HAP-1 (cell line): ENCODE results near the gene TTC34.

Experiments
- DNase-seq, 2 experiments: peaks; one replicate each; pipeline ENCODE4 v3.0.0-alpha.2; 2016 to 2020; ENCODE audit warnings: low spot score in 2 of 2
- H3K27me3 ChIP-seq: fragments of 250-450 bp; sonication (Bioruptor Pico); 2 replicates; pipeline ENCODE4 v1.5.1; 2020; ENCODE audit warnings: low read depth, mild to moderate bottlenecking, moderate library complexity
- H3K36me3 ChIP-seq: fragments of 250-450 bp; sonication (Bioruptor Pico); replicated peaks from 2 replicates; pipeline ENCODE4 v1.5.1; 2020; ENCODE audit warnings: mild to moderate bottlenecking
- H3K4me1 ChIP-seq: fragments of 250-450 bp; sonication (Bioruptor Pico); 2 replicates; pipeline ENCODE4 v1.5.1; 2020; ENCODE audit warnings: mild to moderate bottlenecking
- H3K4me3 ChIP-seq: fragments of 250-450 bp; sonication (Bioruptor Pico); 2 replicates; pipeline ENCODE4 v1.5.1; 2020; ENCODE audit warnings: mild to moderate bottlenecking, moderate library complexity
- H3K9me3 ChIP-seq: fragments of 250-450 bp; sonication (Bioruptor Pico); 2 replicates; pipeline ENCODE4 v1.5.1; 2020; ENCODE audit warnings: mild to moderate bottlenecking, moderate library complexity
- in situ Hi-C: fragments of 300-500 bp; cut with MboI; formaldehyde crosslinking; loops from 3 replicates; pipeline ENCODE4 v1.14.3; 2020; ENCODE audit warnings: low sequenced_read_pairs, inconsistent platforms, mixed read lengths

The TTC34 gene

GRCh38 chr1:2606396-2606880 is 195.1 kb downstream of the TTC34 start:
- H3K27me3 ChIP-seq: peaks cover 11% of the 10 kb centered on the region; the same call in 1 of the 2 replicates
- in situ Hi-C loops: no loop called here
- no peaks in the 10 kb centered on the region for H3K9me3 ChIP-seq

GRCh38 chr1:2605509-2606395 is 195.7 kb downstream of the TTC34 start:
- Histone ChIP-seq H3K4me1 (no peaks in the 10 kb centered on the region), H3K9me3 (no peaks in the 10 kb centered on the region), H3K4me3 (no peak overlapping the region), H3K36me3 (no peaks in the 10 kb centered on the region), H3K27me3 (peaks cover 17% of the 10 kb centered on the region)
- in situ Hi-C loops: no loop called here
- DNase-seq: no peak

More at GRCh38 chr1:2606396-2606880, 195.1 kb downstream of the TTC34 start:
- Histone ChIP-seq H3K4me3 (no peak overlapping the region), H3K4me1 (no peaks in the 10 kb centered on the region), H3K36me3 (no peaks in the 10 kb centered on the region)
- DNase-seq: no peak

DNA sequence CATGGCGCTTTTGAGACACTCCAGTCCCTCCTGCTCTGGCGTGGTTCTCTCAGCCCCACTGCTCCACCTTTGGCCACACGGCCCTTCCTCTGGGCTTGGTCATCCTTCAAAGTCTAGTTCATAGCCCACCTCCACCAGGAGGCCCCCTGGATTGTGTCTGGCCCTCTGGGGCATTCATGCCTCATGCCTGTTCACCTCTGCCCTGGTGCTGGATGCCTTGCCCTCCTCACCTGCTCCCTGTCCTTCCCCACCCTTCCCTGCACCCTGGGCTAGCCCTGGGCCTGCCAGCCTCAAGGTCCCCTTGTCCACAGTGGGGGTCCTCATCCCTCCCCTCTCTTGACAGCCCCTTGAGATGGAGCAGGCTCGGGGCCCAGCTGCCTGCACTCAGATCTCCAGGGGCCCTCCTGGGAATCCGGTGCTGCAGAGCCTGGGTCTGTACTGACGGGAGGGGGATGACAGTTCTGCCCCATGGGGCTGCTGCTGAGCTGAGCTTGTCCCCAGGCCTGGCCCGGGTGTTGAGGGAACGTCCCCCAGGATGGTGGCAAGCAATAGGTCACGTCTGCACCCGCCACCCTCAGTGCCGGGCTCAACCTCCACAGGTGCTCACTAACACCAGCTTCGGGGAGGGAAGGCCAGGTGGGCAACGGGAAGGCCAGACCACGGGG is 196.5 kb downstream of the TTC34 start:
- peaks cover 17% of the 10 kb centered on the region for H3K27me3 ChIP-seq
- in situ Hi-C loops: no loop called here
- no peaks in the 10 kb centered on the region for H3K9me3 ChIP-seq
- DNase-seq: no peak
- no peaks in the 10 kb centered on the region for H3K4me1 ChIP-seq
- no peak overlapping the region for H3K4me3 ChIP-seq
- H3K36me3 ChIP-seq: no peaks in the 10 kb centered on the region

- H3K9me3 ChIP-seq: no peaks in the 10 kb centered on the region
- DNase-seq: no peak
- H3K4me3 ChIP-seq: no peak overlapping the region
- in situ Hi-C loops: no loop called here
- H3K27me3 ChIP-seq: peaks cover 17% of the 10 kb centered on the region
- H3K4me1 ChIP-seq: no peaks in the 10 kb centered on the region
- H3K36me3 ChIP-seq: no peaks in the 10 kb centered on the region
Measured at GRCh38 chr1:2604156-2604843, 197.2 kb downstream of the TTC34 start.

DNA sequence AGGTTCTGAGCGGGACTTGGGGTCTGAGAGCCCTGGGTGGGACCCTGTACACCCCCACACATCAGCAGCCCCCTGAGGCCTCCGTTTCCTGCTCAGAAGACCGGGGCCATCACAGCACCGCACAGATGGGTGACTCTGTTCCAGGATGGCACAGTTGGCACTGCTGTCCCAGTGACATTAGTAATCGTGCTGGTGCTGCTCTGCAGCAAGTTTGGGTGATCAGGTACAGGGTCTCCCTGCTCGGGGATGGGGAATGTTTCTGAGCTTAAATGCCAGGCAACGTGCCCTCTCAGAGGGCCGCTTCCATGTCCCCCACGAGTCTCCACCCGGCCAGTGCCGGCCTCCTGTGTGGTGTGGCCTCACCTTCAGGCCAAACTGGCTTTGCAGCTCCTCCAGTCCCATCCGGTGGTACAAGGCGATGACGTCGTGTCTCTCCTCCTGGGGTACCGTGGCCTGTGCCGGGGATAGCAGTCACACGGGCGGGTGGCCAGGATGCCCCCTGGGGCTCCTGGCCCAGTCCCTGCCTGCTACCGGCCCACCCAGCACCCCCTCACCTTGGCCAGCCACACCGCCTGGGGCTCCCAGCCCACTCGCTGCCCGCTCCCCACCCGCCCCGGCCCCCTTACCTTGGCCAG is 197.9 kb downstream of the TTC34 start:
- H3K9me3 ChIP-seq: no peaks in the 10 kb centered on the region
- peaks cover 17% of the 10 kb centered on the region for H3K27me3 ChIP-seq
- DNase-seq: no peak
- no peak overlapping the region for H3K4me3 ChIP-seq
- no peaks in the 10 kb centered on the region for H3K4me1 ChIP-seq
- H3K36me3 ChIP-seq: no peaks in the 10 kb centered on the region
- in situ Hi-C loops: no loop called here

GRCh38 chr1:2602866-2603520 is 198.5 kb downstream of the TTC34 start:
- DNase-seq: no peak
- in situ Hi-C loops: no loop called here

GRCh38 chr1:2602311-2602835 is 199.1 kb downstream of the TTC34 start:
- in situ Hi-C loops: no loop called here
- DNase-seq: no peak
- no peaks in the 10 kb centered on the region for H3K36me3 ChIP-seq
- no peaks in the 10 kb centered on the region for H3K9me3 ChIP-seq
- peaks cover 17% of the 10 kb centered on the region for H3K27me3 ChIP-seq
- H3K4me1 ChIP-seq: no peaks in the 10 kb centered on the region
- H3K4me3 ChIP-seq: no peak overlapping the region

More at GRCh38 chr1:2602866-2603520, 198.5 kb downstream of the TTC34 start:
- Histone ChIP-seq H3K4me1 (no peaks in the 10 kb centered on the region), H3K27me3 (peaks cover 17% of the 10 kb centered on the region), H3K4me3 (no peak overlapping the region), H3K9me3 (no peaks in the 10 kb centered on the region), H3K36me3 (no peaks in the 10 kb centered on the region)

GRCh38 chr1:2601721-2602303 is 199.7 kb downstream of the TTC34 start:
- peaks cover 17% of the 10 kb centered on the region for H3K27me3 ChIP-seq
- H3K4me1 ChIP-seq: no peaks in the 10 kb centered on the region
- in situ Hi-C loops: no loop called here
- no peaks in the 10 kb centered on the region for H3K36me3 ChIP-seq
- H3K4me3 ChIP-seq: no peak overlapping the region
- no peaks in the 10 kb centered on the region for H3K9me3 ChIP-seq
- no peak for DNase-seq

- Histone ChIP-seq H3K4me3 (no peak overlapping the region), H3K4me1 (no peaks in the 10 kb centered on the region), H3K27me3 (peaks cover 22% of the 10 kb centered on the region), H3K9me3 (no peaks in the 10 kb centered on the region), H3K36me3 (no peaks in the 10 kb centered on the region)
- in situ Hi-C loops: no loop called here
- no peak for DNase-seq
Measured at GRCh38 chr1:2598329-2598931, 203.1 kb downstream of the TTC34 start.

GRCh38 chr1:2597441-2598328 is 203.8 kb downstream of the TTC34 start:
- H3K4me3 ChIP-seq: no peak overlapping the region

DNA sequence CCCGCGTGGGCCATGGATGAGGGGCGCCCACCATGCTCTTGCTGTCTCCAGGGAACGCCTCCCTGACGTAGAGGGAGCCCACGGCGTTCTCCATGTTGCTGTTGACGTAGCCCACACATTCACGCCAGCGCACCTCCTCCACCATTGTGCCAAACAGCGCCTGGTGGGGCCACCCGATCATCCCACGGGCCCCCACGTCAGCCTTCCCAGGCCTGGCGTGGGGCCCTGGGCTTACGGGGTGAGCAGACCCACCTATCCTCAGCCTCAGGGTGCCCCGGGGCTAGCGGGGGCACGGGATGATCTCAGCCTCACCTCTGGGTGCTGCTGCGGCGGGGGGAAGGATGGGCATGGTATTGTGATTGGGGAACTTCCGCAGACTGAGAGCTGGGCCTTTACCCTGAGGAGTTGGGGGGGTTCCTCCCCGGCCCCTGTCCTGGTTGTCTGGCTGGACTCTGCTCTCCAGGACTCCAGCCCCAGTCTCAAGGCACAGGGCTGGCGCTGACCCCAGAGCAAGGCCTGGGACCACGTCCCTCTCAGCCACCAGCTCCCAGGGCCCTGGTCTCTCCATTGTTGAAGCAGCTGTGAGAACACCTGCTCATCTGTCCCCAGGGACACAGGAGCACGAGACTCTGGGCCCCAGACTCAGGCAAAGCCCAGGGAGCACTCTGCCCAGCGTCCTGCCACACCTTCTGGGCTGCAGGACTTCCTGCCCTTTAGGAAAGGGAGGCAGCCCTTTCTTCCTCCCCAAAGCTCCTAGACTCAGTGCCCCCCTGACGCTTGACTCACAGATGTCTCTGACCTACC is 204.8 kb downstream of the TTC34 start:
- Histone ChIP-seq H3K27me3 (peaks cover 14% of the 10 kb centered on the region), H3K4me1 (no peaks in the 10 kb centered on the region), H3K9me3 (no peaks in the 10 kb centered on the region), H3K36me3 (no peaks in the 10 kb centered on the region), H3K4me3 (no peak overlapping the region)
- in situ Hi-C loops: no loop called here
- no peak for DNase-seq

More at GRCh38 chr1:2597441-2598328, 203.8 kb downstream of the TTC34 start:
- DNase-seq: no peak
- no peaks in the 10 kb centered on the region for H3K36me3 ChIP-seq
- H3K4me1 ChIP-seq: no peaks in the 10 kb centered on the region
- in situ Hi-C loops: no loop called here
- H3K27me3 ChIP-seq: peaks cover 22% of the 10 kb centered on the region
- H3K9me3 ChIP-seq: no peaks in the 10 kb centered on the region
